GM23338 (cell line): ENCODE data around the gene LPP. TPM values are rescaled to one million over a fixed set of nuclear protein-coding genes. Genes with fewer than 3 reads are reported as not detected.

Experiments used
- ATAC-seq: fragments of 200-7000 bp; cut with Tn5 transposase; 3 replicates; pipeline ENCODE4 v1.9.1; 2020
- DNase-seq: peaks from one replicate; pipeline ENCODE4 v3.0.0-alpha.2; 2015; ENCODE audit warnings: low spot score
- H2AFZ ChIP-seq: fragments of 200-600 bp; sonication (generic); 2 replicates; pipeline ENCODE4 v1.8.0; 2016; ENCODE audit warnings: antibody characterized with exemption, mild to moderate bottlenecking, moderate library complexity
- H3F3A ChIP-seq: fragments of 200-600 bp; sonication (generic); replicated peaks from 2 replicates; pipeline ENCODE4 v1.8.0; 2017; ENCODE audit warnings: antibody characterized with exemption, mixed run types, low read depth
- H3K27ac ChIP-seq: fragments of 200-600 bp; sonication (generic); 2 replicates; pipeline ENCODE4 v1.6.1; 2016; ENCODE audit warnings: low read depth
- H3K27me3 ChIP-seq: fragments of 200-600 bp; sonication (generic); 2 replicates; pipeline ENCODE4 v1.8.0; 2016; ENCODE audit warnings: mild to moderate bottlenecking, mixed run types, moderate library complexity; ENCODE audit not compliant: insufficient read depth
- H3K36me3 ChIP-seq: fragments of 200-600 bp; sonication (generic); 2 replicates; pipeline ENCODE4 v1.8.0; 2016; ENCODE audit warnings: mild to moderate bottlenecking; ENCODE audit not compliant: insufficient read depth
- H3K4me1 ChIP-seq: fragments of 200-600 bp; sonication (generic); 2 replicates; pipeline ENCODE4 v1.8.0; 2016; ENCODE audit warnings: mild to moderate bottlenecking, moderate library complexity; ENCODE audit not compliant: insufficient read depth
- H3K4me2 ChIP-seq: fragments of 200-600 bp; sonication (generic); 2 replicates; pipeline ENCODE4 v1.7.1; 2017; ENCODE audit warnings: mixed run types
- H3K4me3 ChIP-seq: fragments of 200-600 bp; sonication (generic); 2 replicates; pipeline ENCODE4 v1.6.1; 2016; ENCODE audit warnings: mixed run types
- H3K79me2 ChIP-seq: fragments of 200-600 bp; sonication (generic); replicated peaks from 2 replicates; pipeline ENCODE4 v1.8.0; 2017; ENCODE audit warnings: mild to moderate bottlenecking; ENCODE audit not compliant: insufficient read depth
- H3K9me2 ChIP-seq: fragments of 200-600 bp; sonication (generic); 2 replicates; pipeline ENCODE4 v1.8.0; 2017; ENCODE audit not compliant: insufficient read depth
- H4K20me1 ChIP-seq: fragments of 200-600 bp; sonication (generic); replicated peaks from 2 replicates; pipeline ENCODE4 v1.8.0; 2017; ENCODE audit warnings: mild to moderate bottlenecking; ENCODE audit not compliant: insufficient read depth
- H3K27ac Mint-ChIP-seq: 2 replicates; pipeline ENCODE4 v1.8.0; 2020; ENCODE audit warnings: inconsistent platforms, mild to moderate bottlenecking, moderate library complexity, mixed read lengths
- H3K27me3 Mint-ChIP-seq: 3 replicates; pipeline ENCODE4 v1.8.0; 2022; ENCODE audit warnings: low read depth, mild to moderate bottlenecking, moderate library complexity, mixed read lengths, inconsistent platforms; ENCODE audit not compliant: insufficient read depth, poor library complexity
- H3K36me3 Mint-ChIP-seq: 3 replicates; pipeline ENCODE4 v1.8.0; 2021; ENCODE audit warnings: low read depth, mild to moderate bottlenecking, inconsistent platforms, moderate library complexity, mixed read lengths
- H3K4me1 Mint-ChIP-seq: 3 replicates; pipeline ENCODE4 v1.8.0; 2020; ENCODE audit warnings: mild to moderate bottlenecking, inconsistent platforms, mixed read lengths
- H3K4me3 Mint-ChIP-seq: 3 replicates; pipeline ENCODE4 v1.8.0; 2021; ENCODE audit warnings: moderate library complexity, mild to moderate bottlenecking, inconsistent platforms, mixed read lengths
- H3K9me3 Mint-ChIP-seq: 3 replicates; pipeline ENCODE4 v1.8.0; 2020; ENCODE audit warnings: moderate library complexity, mild to moderate bottlenecking, inconsistent platforms, mixed read lengths
- CREB1 ChIP-seq: fragments of 250-450 bp; sonication (Bioruptor Pico); IDR thresholded peaks from 2 replicates; pipeline ENCODE4 v1.5.0; 2020; ENCODE audit warnings: low read depth, mild to moderate bottlenecking, moderate library complexity
- EZH2 ChIP-seq: fragments of 200-600 bp; sonication (generic); IDR thresholded peaks from one replicate; pipeline ENCODE4 v1.8.0; 2017; ENCODE audit warnings: antibody characterized with exemption, mild to moderate bottlenecking, low read depth; ENCODE audit not compliant: unreplicated experiment
- EZH2phosphoT487 ChIP-seq: fragments of 200-600 bp; sonication (generic); IDR thresholded peaks from one replicate; pipeline ENCODE4 v1.8.1; 2018; ENCODE audit warnings: antibody characterized with exemption; ENCODE audit not compliant: unreplicated experiment
- JUNB ChIP-seq: IDR thresholded peaks from one replicate; pipeline ENCODE4 v1.6.1; 2016; ENCODE audit warnings: antibody characterized with exemption; ENCODE audit not compliant: unreplicated experiment
- NANOG ChIP-seq: IDR thresholded peaks from 2 replicates; pipeline ENCODE4 v1.6.1; 2016; ENCODE audit warnings: antibody characterized with exemption, borderline replicate concordance
- POLR2AphosphoS5 ChIP-seq: IDR thresholded peaks from 2 replicates; pipeline ENCODE4 v1.6.1; 2016; ENCODE audit warnings: antibody characterized with exemption, low read depth
- REST ChIP-seq: IDR thresholded peaks from one replicate; pipeline ENCODE4 v1.6.1; 2018; ENCODE audit warnings: antibody characterized with exemption; ENCODE audit not compliant: unreplicated experiment
- STAT1 ChIP-seq: IDR thresholded peaks from one replicate; pipeline ENCODE4 v1.6.1; 2016; ENCODE audit warnings: antibody characterized with exemption; ENCODE audit not compliant: unreplicated experiment
- ZNF114 ChIP-seq: fragments of 250-450 bp; sonication (Bioruptor Pico); IDR thresholded peaks from 2 replicates; pipeline ENCODE4 v1.5.0; 2020; ENCODE audit warnings: mild to moderate bottlenecking, moderate library complexity
- ZNF331 ChIP-seq: fragments of 250-450 bp; sonication (Bioruptor Pico); IDR thresholded peaks from 2 replicates; pipeline ENCODE4 v1.5.0; 2020; ENCODE audit warnings: low read depth, mild to moderate bottlenecking, moderate library complexity
- ZNF462 ChIP-seq: fragments of 250-450 bp; sonication (Bioruptor Pico); IDR thresholded peaks from 2 replicates; pipeline ENCODE4 v1.5.0; 2020; ENCODE audit warnings: mild to moderate bottlenecking, moderate library complexity
- polyA plus RNA-seq: library from polyadenylated mRNA; unstranded; fragments of >200 nt; fragmentation: Nextera tagmentation; extraction: Ambion mirVana; gene quantifications from 2 replicates; pipeline ENCODE4 v1.2.1, GENCODE V29; 2016
- total RNA-seq: library from RNA; depleted of rRNA; stranded (reverse); fragments of >200 nt; shearing (Covaris generic); gene quantifications from 2 replicates; pipeline ENCODE4 v1.2.3, GENCODE V29; 2014
- TF ChIP-seq, protein P1 (sequence below), 2 experiments: fragments of 200-600 bp in 1 of 2; sonication (generic) in 1 of 2; conservative IDR thresholded peaks; 2 replicates each; pipeline versions ENCODE4 v1.5.1 to v1.6.1; 2016 to 2017; ENCODE audit warnings: antibody characterized with exemption in 2 of 2, low read depth in 2 of 2, mild to moderate bottlenecking in 2 of 2, moderate library complexity in 1 of 2
- TF ChIP-seq, protein P2 (sequence below): IDR thresholded peaks from 2 replicates; pipeline ENCODE4 v1.6.1; 2016; ENCODE audit warnings: antibody characterized with exemption

LPP gene
- total and polyA plus RNA-seq, 2 experiments from 2014 or later: 23.0 to 35.2 TPM

DNA sequence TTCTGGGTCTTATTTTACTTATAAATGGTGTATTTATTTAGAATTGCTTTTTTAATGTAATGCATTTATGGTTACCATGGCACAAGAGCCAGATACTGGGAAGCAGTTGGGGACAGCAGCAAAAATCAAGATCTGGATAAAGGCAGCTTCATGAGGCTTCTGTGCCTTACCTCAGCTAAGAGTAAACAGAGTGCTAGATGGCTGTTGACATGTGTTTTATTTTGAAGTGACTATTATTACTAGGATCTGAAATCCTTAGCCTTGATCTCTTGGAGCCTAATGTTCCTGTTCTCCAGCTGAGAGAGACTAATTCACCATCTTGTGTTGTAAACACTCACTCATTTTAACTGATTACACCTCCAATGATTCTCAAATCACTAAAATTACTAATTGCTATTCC is 317.8 kb downstream of the LPP start:
- Histone ChIP-seq H3K9me2 (no peaks in the 10 kb centered on the region), H3K27ac (no peak overlapping the region), H3K4me2 (no peak overlapping the region), H3K27me3 (no peaks in the 10 kb centered on the region), H3F3A (no peaks in the 10 kb centered on the region), H3K4me1 (no peaks in the 10 kb centered on the region), H3K79me2 (no peaks in the 10 kb centered on the region), H4K20me1 (no peaks in the 10 kb centered on the region), H2AFZ (no peak overlapping the region), H3K4me3 (no peak overlapping the region), H3K36me3 (no peaks in the 10 kb centered on the region)
- no peak overlapping the region for H3K27ac Mint-ChIP-seq
- H3K4me3 Mint-ChIP-seq: no peak overlapping the region
- H3K9me3 Mint-ChIP-seq: no peaks in the 10 kb centered on the region
- no peak for DNase-seq
- TF ChIP-seq REST (no peak), ZNF462 (CRISPR knock-in tag) (no peak), STAT1 (no peak), POLR2AphosphoS5 (no peak), EZH2 (no peak), EZH2phosphoT487 (no peak), JUNB (no peak), ZNF331 (CRISPR knock-in tag) (no peak), NANOG (no peak), CREB1 (CRISPR knock-in tag) (no peak), ZNF114 (CRISPR knock-in tag) (no peak)
- TF ChIP-seq, protein P1, sequence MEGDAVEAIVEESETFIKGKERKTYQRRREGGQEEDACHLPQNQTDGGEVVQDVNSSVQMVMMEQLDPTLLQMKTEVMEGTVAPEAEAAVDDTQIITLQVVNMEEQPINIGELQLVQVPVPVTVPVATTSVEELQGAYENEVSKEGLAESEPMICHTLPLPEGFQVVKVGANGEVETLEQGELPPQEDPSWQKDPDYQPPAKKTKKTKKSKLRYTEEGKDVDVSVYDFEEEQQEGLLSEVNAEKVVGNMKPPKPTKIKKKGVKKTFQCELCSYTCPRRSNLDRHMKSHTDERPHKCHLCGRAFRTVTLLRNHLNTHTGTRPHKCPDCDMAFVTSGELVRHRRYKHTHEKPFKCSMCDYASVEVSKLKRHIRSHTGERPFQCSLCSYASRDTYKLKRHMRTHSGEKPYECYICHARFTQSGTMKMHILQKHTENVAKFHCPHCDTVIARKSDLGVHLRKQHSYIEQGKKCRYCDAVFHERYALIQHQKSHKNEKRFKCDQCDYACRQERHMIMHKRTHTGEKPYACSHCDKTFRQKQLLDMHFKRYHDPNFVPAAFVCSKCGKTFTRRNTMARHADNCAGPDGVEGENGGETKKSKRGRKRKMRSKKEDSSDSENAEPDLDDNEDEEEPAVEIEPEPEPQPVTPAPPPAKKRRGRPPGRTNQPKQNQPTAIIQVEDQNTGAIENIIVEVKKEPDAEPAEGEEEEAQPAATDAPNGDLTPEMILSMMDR (conservative IDR thresholded peaks at IDR 0.05; ENCODE audit: low read depth in 2 of 2): no peak
- TF ChIP-seq, protein P2, sequence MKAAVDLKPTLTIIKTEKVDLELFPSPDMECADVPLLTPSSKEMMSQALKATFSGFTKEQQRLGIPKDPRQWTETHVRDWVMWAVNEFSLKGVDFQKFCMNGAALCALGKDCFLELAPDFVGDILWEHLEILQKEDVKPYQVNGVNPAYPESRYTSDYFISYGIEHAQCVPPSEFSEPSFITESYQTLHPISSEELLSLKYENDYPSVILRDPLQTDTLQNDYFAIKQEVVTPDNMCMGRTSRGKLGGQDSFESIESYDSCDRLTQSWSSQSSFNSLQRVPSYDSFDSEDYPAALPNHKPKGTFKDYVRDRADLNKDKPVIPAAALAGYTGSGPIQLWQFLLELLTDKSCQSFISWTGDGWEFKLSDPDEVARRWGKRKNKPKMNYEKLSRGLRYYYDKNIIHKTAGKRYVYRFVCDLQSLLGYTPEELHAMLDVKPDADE: no peak
- H3K36me3 Mint-ChIP-seq: no peaks in the 10 kb centered on the region
- ATAC-seq: no peak
- no peaks in the 10 kb centered on the region for H3K27me3 Mint-ChIP-seq
- H3K4me1 Mint-ChIP-seq: peaks cover 5% of the 10 kb centered on the region; the same call in 1 of the 3 replicates
